EL (cell line): ENCODE measurements around the gene SPSB1.

Experiments used
- DNase-seq: peaks from one replicate; pipeline ENCODE4 v3.0.0-alpha.2; 2016

The SPSB1 gene

GRCh38 chr1:9260059-9260766 is 32.5 kb upstream of the SPSB1 start:
- DNase-seq = no peak

GRCh38 chr1:9261496-9261895 is 31.2 kb upstream of the SPSB1 start:
- no peak for DNase-seq

GRCh38 chr1:9262096-9262986 is 30.4 kb upstream of the SPSB1 start:
- DNase-seq = no peak

DNA sequence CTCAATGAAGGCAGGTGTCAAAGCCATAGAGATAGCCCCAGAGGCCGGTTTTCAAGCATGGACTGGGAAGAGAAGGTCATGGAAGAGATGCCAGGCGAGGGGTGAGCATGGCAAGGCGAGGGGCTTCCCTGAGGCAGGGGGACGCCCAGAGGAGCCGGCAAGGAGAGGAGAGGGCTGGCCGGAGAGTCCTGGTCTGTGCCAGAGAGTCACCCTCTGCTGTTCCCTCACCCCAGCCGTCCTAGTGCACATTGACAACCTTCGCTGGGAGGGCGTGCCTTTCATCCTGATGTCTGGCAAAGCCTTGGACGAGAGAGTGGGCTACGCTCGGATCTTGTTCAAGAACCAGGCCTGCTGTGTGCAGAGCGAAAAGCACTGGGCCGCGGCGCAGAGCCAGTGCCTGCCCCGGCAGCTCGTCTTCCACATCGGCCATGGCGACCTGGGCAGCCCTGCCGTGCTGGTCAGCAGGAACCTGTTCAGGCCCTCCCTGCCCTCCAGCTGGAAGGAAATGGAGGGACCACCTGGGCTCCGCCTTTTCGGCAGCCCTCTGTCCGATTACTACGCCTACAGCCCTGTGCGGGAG is 29.3 kb upstream of the SPSB1 start:
- no peak for DNase-seq

- no peak for DNase-seq
Observed at GRCh38 chr1:9263984-9264872, 28.5 kb upstream of the SPSB1 start.

- no peak for DNase-seq
Observed at GRCh38 chr1:9265037-9265436, 27.7 kb upstream of the SPSB1 start.

DNA sequence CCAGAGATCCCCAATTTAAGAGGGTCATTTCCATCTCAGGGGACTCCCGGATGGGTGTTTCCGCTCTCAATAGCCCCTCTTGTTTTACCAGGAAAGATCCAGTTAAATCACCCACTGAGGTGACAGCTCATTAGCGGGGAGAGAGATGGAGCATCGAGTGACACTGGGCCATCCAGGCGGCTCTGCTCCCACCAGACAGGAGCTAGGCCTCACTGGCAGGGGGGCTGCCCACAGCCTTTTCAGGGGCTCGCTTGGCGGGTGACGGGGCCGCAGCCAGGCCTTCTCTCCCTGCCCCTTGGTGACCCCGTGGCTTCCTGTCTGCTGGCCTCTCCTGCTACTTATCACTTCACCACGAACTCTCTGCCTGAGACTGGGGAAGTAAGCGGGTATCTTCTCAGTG is 26.7 kb upstream of the SPSB1 start:
- no peak for DNase-seq

- no peak for DNase-seq
Observed at GRCh38 chr1:9267352-9267686, 25.4 kb upstream of the SPSB1 start.

DNA sequence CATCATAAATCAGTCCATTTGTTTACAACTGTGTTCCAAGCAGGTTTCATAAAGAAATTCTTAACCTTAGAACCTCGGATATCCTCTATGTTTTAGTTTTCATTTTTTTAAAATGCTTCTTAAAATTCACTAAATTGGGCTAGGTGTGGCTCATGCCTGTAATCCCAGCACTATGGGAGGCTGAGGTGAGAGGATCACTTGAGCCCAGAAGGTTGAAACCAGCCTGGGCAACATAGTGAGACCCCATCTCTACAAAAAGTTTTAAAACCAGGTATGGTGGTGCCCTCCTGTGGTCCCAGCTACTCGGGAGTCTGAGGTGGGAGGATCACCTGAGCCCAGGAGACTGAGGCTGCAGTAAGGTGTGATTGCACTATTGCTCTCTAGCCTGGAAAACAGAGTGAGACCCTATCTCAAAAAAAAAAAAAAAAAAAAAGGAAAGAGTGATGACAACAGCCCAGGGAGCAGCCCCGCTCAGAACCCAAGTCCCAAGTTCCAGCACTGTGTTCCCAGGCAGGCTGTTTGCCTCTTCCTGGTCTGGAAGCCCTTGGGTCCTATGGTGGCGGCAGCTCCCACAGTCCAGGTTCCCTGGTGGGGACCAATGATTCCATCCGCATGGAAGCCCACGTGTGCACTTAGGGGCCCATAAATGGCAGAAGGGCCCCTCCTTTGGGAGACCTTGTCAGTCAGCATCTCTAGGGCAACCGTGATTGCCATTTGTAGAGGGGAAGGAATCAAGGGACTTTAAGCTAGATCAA is 24.7 kb upstream of the SPSB1 start:
- DNase-seq = no peak

DNA sequence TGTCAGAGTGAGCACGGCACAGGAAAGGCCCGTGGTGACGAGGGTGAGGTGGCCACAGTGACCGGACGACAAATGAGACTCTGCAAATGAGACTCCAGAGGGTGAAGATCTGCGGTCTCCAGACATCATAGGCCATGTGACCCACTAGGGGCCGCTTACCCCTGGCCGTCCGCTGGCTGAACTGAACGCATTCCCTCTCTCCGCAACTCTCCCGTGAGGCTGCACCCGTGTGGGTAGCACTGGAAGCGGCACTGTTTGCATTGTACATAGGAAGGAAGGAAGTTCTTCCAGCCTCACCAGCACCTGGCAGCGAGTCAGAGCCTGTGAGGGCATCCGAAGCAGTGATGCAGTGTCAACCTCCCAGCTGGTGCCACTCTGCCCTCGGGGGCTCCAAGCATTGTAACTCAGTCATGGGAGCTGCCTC is 23.6 kb upstream of the SPSB1 start:
- DNase-seq = no peak

GRCh38 chr1:9269721-9270120 is 23.0 kb upstream of the SPSB1 start:
- DNase-seq = no peak

- no peak for DNase-seq
Observed at GRCh38 chr1:9270290-9270883, 22.3 kb upstream of the SPSB1 start.

DNA sequence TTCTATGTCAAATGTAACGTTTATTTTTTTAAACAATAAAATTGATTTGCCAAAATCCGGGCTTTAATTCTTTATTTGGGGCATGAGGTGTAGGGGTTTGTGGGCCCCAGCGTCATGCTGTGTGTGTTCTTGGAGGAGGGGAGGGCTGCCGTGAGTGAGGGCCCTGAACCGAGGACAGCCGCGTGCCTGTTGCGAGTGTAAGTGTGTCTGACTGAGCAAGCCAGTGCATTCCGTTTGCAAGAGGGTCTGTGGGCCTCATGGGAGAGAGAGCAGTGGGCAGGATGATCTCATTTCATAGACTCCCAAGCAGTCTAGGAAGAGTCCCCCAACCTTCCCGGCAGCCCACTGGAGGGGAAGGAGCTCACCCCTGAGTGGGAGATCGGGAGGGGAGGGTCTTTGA is 21.4 kb upstream of the SPSB1 start:
- no peak for DNase-seq

DNA sequence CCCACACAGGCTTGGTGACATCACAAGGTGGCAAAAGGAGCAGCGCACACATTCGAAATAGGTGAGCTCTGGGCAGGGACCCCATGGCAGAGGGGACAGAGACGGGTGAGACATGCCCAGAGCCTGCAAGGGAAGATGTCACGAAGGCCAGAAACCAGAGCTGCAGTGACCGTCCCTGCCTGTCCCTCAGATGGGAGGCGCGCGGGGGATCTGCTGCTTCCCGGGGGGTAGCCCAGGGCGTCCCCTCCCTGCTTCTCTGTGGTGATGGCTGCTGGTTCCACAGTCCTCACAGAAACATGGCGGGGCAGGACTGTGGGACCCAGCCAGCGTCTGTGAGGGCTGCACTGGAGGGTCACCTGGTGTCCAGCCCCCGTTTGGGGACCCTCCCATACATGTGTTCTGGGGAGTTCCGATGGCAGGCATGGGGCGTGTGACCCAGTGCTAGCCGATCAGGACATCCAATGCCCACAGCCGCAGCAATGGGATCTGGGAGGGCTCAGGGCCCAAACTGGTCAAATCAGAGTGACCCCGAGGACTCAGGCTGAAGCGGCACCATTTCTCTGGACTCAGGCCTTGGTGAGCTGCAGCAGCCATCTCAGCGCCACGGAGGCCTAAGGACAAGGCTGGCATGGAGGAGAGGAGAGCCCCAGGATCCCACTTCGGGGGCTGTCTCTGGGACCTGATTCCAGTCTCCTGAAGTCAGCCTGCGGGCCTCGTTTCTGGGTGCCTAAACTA is 20.7 kb upstream of the SPSB1 start:
- DNase-seq = no peak

DNA sequence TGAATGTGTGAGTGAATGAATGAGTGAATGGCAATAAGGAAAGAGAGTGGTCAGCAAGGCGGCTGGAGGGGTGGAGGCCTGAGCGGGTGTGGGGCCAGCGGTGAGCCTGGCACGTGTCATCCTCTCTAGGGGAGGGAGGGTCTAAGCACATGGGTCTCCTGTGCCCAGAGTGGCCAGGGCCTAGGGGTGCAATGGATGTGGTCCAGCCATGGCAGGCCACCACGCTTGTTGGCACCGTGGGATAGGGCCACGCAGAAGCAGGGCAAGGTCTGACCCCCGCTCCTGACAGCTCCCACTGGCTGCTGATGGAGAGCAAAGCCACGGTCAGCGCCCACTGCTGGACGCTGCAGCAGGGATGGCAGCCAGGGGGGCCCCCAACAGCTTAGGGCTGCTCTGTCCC is 19.5 kb upstream of the SPSB1 start:
- DNase-seq = no peak

- no peak for DNase-seq
Observed at GRCh38 chr1:9275161-9275560, 17.5 kb upstream of the SPSB1 start.

- DNase-seq = peak; percentile 95
Observed at GRCh38 chr1:9275567-9276034, 17.1 kb upstream of the SPSB1 start.

DNA sequence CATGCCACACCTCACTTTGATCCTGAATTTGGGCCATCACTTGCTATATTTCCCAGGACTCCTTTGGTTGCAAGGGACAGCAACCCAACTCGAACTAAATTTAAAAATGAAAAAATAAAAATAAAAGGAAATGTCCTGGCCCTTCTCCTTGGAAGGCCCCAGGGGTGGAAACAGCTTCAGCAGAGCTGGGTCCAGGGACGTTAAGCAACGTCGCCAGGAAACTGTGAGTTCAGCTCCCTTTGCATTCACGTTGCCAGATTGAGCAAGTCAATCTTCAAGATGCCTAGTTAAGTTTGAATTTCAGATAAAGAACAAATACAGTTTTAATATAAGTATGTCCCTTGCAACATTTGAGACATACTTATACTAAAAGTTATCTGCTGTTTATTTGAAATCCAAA is 14.6 kb upstream of the SPSB1 start:
- no peak for DNase-seq

DNA sequence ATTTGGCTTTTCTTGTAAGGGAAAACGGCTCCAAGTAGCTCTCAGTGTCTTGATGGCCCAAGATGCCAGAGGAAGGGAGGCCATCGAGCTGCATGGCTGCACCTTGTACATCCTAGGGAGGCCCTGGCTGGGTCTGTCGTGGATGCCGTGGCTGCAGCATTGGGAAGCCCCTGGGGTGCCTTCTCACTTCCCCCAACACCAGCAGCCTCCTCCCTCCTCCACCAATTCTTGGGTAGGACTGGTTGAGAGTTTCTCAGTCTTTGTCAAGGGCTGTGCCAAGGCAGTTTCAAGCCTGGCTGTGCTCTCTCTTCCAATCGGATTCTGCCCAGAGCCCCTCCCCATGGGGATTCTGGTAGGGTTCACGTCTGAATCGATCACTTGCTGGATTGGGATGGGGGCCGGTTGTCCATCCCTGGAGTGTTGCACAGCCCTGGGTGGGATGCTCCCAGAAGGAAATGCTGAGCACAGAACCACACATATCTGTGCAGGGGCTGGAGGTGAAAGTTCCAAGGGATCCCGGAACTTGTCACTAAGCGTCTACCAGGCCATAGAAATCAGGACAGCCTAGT is 14.0 kb upstream of the SPSB1 start:
- no peak for DNase-seq

DNA sequence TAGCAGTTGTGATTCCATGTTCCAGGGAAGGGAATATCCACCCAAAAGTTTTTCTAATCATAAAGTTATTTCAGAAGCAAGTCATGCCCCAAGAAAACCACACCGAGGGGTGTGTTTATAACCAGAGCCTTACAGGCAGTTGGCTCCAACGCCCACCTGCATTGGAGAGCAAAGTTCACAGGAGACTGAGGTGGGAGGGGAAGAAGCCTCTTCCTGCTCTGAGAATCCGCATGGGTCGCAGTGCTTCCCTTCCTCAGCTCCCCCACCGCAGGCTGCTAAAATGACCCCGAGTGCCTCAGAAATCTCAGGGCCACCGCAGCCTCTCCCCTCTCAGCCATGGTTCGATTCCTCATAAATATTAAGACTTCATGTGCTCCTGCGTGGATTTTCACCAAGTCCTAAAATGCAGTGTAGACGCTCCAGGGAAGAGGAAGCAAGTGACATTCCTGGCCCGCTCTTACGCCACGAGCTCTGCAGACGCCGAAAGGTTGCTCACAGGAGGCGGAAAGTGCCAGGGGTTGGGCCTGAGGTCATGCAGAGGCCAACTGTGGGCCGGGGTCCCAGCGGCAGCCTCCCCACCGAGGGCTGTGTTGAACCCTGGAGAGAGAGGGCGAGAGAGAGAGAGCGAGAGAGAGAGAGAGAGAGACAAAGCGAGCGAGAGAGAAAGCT is 13.4 kb upstream of the SPSB1 start:
- no peak for DNase-seq
